NCI-H1105 (cell line): Measurements from ENCODE around the gene SAMD10.
"Not testable (repeated sequence)": the region's sequence is repeated elsewhere in the genome, so short reads cannot be mapped to it uniquely, and the experiment has no call there.

ENCODE experiments used
- DNase-seq: peaks from one replicate; lab custom pipeline; 2025; lab: John Stamatoyannopoulos, UW

Gene SAMD10

GRCh38 chr20:64001607-64002011, 22.2 kb upstream of the SAMD10 start:
- DNase-seq: peak; percentile 30

DNA sequence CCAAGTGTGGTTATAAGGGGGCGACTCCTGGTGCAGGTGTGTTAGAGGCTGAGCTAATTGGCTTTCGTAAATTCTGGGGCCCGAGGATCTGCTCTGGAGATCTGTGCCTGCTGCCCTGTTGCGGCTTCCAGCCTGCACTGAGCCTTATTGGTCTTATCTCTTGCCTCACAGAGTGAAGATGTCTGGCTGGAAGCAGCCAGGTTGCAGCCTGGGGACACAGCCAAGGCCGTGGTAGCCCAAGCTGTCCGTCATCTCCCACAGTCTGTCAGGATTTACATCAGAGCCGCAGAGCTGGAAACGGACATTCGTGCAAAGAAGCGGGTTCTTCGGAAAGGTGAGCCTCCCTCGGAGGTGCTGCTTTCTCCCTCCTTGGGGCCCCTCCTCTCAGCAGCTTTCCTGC, 21.5 kb upstream of the SAMD10 start:
- no peak for DNase-seq

GRCh38 chr20:63982937-63983336, 3.5 kb upstream of the SAMD10 start:
- no peak for DNase-seq

DNA sequence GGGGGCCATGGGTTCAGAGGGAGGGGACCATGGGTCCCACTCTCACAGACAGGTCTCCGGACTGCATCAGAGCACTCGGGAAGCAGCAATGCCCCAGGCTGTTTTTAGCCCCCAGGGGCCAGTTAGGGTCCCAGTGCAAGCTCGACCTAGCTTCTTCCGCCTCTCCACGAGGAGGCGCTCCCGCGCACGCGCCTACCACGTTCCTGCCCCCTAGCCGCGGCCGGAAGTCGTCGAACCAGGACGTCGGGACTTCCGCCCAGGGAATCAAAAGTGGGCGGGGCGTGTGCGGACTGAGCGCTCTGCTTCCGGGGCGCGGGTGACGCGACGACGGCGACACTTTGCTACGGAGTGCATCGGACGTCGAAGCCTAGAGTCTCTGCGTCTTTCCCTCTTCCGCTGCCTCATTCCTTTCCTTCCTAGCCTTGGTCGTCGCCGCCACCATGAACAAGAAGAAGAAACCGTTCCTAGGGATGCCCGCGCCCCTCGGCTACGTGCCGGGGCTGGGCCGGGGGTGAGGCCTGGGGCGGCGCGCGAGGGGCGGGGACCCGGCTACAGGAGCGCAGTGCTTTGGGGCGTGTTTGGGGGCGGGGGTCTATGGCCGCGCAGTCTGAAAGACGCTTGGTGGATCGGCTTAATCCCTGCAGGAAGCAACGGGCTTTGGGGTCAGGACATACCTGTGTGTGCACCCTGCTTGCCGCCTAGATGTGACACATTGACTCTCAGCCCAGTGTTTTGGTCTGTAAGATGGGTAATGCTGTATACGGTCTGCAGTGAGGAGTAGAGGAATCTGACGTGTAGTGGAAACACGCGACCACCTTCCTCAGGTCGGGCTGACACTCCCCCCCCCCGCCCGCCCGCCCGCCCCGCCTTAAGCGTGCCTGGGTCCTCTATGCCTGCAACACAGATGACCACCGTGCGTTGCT, 1.6 kb upstream of the SAMD10 start, which contains the start of gene PRPF6:
Gene PRPF6, plus strand, starts transcription at position 327 of the 923 bp plus-strand sequence. Its CDS starts 114 bp downstream, at position 441.
- DNase-seq: peak; percentile 96

- DNase-seq: no peak
Observed at GRCh38 chr20:63980317-63980805, 919 bp upstream of the SAMD10 start.

GRCh38 chr20:63979229-63979556, 249 bp downstream of the SAMD10 start:
- no peak for DNase-seq

DNA sequence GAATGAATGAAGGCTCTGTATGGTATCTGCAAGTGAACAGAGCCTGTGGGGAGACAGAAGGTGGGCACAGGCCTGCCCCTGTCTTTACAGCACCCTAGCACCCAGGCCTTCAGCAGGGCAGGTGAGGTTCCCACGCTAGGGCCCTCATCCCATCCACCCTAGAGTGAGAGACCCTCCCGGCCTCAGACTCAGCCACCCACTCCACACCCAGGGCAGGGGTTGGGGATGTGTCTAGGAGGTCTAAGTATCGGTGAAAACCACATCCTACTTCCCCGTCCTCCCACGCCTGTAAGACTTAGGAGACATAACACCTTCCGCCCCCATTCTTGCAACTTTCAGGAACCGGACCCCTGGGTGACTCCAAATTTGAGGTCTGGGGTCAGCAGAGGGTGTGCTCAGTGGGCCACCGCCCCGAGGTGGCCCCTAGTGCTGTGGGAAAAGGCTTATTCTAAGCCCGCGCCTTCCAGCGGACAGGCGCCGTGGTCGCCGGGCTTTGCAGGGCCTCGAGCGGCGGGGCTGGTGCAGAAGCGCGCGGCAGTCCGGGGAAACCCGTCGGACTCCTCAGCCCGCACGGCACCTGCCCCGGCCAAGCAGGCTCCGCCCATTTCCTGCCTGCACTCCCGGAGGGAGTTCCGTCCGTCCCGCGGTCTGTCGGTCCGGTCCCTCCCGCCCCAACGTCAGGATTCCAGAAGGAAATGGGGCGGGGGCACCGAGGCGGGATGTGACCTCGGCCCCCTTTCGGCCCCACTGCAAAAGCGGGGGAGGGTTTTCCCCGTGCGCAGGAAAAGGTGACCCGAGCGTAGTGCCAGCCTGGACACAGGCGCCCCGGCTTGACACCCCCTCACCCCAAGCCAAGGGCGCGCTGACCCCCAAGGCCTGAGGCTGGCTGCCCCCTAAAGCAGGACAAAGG, 868 bp downstream of the SAMD10 start:
- no peak for DNase-seq

GRCh38 chr20:63977739-63978276, 1.6 kb downstream of the SAMD10 start:
- no peak for DNase-seq

GRCh38 chr20:63976980-63977738, 2.3 kb downstream of the SAMD10 start:
- no peak for DNase-seq

- not testable (repeated sequence) for DNase-seq
Observed at GRCh38 chr20:63976511-63976910, 2.9 kb downstream of the SAMD10 start.

DNA sequence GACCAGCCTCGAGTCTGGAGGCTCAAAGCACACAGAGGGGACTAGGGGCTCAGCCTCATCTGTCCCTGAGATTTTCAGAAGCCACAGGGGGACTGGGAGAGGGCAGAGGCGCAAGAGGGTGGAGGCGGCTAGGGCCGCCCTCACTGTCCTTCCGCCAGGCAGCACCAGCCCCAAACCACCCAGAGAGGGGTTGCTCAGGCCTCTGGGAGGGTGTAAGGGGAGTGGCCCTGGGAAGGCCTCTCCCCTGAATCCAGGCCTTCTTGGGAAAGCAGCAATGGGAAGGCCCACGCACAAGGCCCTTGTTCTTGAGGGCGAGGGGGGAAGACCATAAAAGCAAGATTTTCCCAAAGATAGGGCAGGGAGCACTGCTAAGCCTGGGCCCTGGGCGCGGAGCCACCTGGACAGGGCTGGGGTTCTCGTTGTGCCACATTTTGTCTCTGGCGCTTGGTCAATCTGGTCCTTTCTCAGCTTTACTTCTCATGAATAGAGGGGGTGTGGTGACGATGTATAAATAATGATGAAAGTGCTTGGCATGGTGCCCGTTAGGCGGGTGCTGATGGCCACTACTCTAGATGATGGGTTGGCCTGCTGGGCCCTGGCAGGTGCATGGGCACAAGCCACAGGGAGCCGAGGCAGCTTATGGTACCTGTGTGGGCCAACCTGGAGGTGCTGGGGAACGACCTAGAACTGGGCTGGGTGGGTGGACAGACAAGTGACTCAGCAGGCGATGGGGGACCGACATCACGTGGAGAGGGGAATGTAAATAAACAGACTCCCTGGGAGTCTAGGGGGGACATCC, 4.8 kb downstream of the SAMD10 start:
- DNase-seq: peak; percentile 23

- DNase-seq: peak; percentile 72
Observed at GRCh38 chr20:63973636-63974401, 5.6 kb downstream of the SAMD10 start.

- no peak for DNase-seq
Observed at GRCh38 chr20:63973160-63973479, 6.3 kb downstream of the SAMD10 start.

DNA sequence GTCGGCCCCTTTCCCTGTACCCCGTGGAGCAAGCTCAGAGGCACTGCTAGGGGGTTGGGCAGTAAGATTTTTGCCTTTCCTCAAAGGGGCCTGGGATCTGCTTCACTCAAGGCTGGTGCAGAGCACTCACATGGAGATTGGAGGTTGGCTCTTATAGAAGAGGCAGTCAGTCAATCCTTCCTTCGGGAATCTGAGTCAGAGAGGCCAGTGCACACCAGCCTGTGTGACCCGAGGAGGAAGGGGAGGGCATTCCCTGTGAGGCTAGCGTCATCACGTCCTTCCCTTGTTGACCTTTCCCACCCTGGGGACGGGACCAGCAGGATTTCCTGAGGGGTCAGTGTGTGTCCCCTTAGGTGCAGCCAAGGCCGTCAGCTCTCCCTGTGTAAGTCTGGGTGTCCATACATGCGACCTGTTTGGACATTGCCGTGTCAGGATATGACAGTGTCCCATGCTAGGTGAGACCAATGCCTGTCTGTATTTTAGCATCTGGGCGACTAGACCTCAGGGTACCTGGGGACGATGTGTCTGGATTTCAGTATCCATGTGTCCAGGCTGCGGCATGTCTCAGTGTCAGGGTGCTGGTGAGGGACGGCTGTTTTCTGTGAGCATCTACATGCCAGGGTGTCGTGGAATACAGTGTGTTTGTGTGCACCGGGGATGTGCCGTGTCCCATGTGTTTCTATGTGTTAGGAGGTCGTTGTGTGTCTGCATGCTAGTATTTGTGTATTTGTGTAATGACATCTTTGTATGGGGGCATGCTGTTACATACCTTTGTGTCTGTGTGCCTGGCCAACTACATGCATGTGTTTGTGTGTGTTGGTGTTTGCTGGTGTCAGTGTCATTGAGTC, 6.9 kb downstream of the SAMD10 start:
- no peak for DNase-seq

DNA sequence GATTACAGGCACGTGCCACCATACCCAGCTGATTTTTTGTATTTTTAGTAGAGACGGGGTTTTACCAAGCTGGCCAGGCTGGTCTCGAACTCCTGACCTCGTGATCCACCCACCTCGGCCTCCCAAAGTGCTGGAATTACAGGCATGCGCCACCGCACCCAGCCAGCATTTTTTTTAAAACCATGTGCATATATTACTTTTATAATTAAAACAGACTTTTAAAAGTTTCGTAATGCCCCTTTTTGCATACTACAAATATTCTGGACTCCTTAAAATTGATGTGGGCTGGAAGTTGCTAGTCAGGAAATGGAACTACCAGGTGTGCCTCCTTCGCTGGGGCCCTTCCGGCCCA, 7.5 kb downstream of the SAMD10 start:
- not testable (repeated sequence) for DNase-seq

DNA sequence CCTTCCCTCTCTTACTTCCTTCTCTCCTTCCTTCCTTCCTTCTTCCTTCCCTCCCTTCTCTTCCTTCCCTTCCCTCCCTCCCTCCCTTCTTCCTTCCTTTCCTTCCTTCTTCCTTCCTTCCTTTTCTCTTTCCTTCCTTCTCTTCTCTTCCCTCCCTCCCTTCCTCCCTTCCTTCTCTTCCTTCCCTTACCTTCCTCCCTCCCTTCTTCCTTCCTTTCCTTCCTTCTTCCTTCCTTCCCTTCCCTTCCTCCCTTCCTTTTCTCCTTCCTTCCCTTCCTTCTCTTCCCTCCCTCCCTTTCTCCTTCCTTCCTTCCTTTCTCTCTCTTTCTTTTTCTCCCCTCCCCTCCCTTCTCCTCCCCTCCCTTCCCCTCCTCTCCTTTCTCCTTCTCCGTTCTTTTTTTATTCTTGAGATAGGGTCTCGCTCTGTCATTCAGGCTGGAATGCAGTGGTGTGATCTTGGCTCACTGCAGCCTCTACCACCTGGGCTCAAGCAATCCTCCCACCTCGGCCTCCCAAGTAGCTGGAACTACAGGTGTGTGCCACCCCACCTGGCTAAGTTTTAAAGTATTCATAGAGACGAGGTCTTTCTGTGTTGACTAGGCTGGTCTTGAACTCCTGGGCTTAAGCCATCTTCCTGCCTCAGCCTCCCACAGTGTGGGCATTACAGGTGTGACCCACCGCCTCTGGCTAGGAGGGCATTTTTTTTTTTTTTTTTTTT, 8.6 kb downstream of the SAMD10 start:
- DNase-seq: no peak

- DNase-seq: peak; percentile 58
Observed at GRCh38 chr20:63969838-63970713, 9.4 kb downstream of the SAMD10 start, which contains the start of gene ZNF512B. Gene ZNF512B (minus strand): TSS chr20:63969930. CDS start chr20:63967950, 1,980 bp downstream.
